HG03025 (cell line): ENCODE measurements around the gene CNR1.

Source experiments
- ATAC-seq: cut with Tn5 transposase; IDR thresholded peaks from one replicate; pipeline ENCODE4 v1.9.1; 2021; ENCODE audit warnings: mild to moderate bottlenecking, moderate library complexity; ENCODE audit not compliant: unreplicated experiment, low FRiP score

Gene CNR1

DNA sequence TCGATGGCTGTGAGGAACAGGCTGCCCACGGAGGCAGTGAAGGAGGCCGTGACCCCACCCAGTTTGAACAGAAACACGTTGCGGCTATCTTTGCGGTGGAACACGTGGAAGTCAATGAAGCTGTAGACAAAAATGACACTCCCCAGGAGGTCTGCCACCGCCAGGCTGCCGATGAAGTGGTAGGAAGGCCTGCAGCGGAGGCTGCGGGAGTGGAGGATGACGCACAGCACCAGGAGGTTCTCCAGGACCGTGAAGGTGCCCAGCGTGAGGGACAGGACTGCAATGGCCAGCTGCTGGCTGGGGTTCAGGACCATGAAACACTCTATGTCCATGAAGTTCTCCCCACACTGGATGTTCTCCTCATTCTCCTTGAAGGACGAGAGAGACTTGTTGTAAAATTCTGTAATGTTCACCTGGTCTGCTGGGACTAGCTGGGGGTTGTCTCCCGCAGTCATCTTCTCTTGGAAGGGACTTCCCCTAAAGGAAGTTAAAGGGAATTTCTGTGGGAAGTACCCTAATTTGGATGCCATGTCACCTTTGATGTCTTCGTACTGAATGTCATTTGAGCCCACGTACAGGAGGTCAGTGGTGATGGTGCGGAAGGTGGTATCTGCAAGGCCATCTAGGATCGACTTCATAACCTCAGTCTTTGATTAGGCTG is 21.4 kb downstream of the CNR1 start:
- ATAC-seq = no peak

DNA sequence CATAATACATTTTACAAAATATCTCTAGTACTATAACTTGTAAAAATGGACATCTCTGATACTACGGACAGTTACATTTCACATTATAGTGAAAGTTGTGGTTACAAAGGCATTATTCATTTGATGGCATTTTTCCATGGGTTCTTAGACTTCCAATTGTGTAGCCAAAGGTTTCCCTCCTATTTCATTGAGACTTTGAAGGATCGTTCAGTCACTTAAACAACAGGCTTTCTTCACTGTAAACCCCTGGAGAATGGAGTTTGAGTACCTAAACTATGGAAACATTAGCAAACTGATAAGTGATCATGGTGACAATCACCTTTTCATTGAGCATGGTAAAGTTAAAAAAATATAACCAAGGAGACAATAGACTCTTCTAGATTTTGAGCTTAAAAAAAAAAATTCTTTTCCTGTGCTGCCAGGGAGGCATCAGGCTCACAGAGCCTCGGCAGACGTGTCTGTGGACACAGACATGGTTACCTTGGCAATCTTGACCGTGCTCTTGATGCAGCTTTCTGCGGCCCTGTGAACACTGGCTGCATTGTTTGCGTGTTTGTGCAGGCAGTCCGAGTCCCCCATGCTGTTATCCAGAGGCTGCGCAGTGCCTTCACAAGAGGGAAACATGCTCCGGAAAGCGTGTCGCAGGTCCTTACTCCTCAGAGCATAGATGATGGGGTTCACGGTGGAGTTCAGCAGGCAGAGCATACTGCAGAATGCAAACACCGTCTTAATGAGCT is 22.6 kb downstream of the CNR1 start:
- ATAC-seq = no peak

GRCh38 chr6:88142297-88142668 is 23.9 kb downstream of the CNR1 start:
- no peak for ATAC-seq

DNA sequence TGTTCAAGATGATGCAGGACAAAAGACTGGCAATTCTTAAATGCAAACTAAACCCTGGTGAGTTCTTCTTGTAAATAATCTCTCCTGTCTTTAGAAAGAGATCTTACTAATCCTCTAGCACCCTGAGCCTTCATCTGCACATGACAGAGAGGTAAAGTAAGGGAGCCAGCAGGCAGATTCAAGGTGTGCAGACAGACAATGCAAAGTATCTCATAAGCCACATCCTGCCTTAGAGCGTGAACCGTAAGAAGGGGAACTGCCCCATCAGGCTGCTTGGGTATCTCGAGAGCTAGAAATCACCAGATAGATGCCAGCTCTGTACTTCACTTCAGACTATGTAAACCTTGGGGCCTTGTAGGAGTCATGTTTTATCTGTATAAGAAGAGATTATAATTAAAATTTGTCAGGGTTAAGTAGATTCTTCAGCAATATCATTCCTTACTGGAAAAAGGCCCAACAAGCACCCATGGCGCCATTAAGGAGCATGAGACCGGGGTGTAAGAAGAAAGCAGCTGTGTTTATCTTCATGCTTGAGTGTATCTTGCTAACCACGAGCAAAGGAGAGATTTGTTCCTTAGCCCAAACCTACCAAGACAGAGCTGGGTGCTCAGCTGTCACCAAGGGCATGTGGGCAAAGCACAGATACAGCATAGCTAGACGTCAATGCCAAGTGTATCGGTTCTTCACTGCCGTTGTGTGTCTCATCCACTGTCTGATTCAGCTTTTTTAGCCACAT is 24.4 kb downstream of the CNR1 start:
- ATAC-seq = peak; percentile 96

DNA sequence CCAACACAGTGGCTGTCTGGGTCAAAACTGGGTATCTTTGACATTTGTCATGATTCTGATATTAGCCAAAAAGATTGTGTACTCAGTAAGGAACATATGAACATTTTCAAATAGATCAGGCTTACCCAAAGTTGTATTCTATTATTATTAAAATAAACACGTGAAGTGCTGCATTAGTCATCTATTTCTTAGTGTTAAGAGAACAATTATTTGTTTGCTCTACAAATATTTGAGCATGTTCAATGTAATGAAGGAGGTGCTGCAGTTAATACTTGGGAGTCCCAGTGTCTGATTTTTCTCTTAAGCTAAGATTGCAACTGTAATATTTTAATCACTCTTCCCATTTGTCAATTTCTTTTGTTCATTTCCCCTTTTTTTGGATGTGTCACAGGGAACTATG is 28.2 kb downstream of the CNR1 start:
- no peak for ATAC-seq

DNA sequence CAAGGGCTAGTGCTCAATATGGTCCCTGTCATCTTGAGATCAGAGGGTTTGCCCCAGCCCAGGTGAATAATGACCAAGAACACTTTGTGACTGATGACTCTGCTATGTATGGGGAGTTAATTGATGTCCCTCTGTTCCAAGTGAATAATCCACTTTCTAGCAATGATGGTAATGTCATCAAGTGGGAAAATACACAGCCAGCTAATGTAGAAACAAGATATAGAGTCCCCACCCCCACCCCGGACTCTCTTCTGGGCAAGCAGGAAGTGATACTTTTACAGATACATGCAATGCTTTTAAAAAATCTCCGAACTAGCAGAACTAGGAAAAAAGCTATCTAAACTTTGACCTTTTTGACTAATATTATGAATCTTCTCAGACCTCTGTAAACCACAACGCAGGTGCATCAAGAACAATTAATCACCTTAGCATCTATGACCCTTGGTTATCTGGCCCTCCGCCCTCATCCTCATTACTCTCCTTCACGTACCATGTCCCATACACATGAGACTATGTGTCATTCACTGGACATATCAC is 30.5 kb downstream of the CNR1 start:
- peak; percentile 77 for ATAC-seq

GRCh38 chr6:88134575-88134974 is 31.6 kb downstream of the CNR1 start:
- ATAC-seq = no peak

GRCh38 chr6:88133718-88134117 is 32.4 kb downstream of the CNR1 start:
- no peak for ATAC-seq

- no peak for ATAC-seq
Measured at GRCh38 chr6:88124925-88125557, 41.1 kb downstream of the CNR1 start.

GRCh38 chr6:88120635-88121034 is 45.5 kb downstream of the CNR1 start:
- ATAC-seq = no peak

DNA sequence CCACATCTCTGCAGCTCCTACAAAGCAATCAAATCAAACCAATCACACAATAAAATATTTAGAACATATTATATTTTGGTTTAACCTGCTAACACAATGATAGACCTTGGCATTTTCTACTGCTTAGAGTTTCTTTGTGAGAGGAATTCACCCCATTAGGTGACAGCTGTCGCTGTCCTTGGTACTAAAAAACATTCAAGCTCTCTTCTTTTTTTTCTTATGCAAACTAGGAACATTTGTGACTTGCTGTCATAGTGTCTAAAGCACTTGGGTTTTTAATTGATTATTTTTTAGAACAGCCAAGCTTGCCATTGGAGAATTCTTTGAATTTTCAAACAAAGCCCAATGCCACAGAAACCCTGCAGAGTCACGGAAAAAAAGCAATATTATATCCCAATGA is 46.4 kb downstream of the CNR1 start:
- no peak for ATAC-seq

GRCh38 chr6:88116276-88116675 is 49.9 kb downstream of the CNR1 start:
- ATAC-seq = no peak

GRCh38 chr6:88115307-88115706 is 50.8 kb downstream of the CNR1 start:
- ATAC-seq = no peak

GRCh38 chr6:88114838-88115237 is 51.3 kb downstream of the CNR1 start:
- no peak for ATAC-seq

DNA sequence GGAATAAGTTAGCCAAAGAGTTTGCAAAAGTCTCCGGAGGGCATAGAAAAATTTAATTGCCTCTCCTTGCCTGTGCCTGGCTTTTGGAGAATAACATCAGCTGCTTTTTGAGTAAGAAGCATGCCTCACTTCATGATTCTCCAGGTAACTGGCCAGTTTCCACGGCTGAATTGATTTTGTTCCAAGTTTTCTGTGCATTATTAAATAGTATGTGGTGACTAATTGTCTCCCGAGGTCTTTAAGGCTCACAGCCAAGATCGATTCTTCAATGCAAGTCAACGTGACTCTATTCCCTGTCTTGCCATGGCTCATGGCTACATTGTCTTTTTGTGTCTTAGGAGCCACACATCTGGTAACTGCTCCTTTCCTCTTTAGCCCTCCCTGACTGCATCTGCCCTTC is 54.2 kb downstream of the CNR1 start:
- ATAC-seq = no peak

- no peak for ATAC-seq
Measured at GRCh38 chr6:88107241-88107640, 58.9 kb downstream of the CNR1 start.

GRCh38 chr6:88105741-88106340 is 60.3 kb downstream of the CNR1 start:
- no peak for ATAC-seq
